ENCODE results near the gene SLX4IP.

SLX4IP gene

DNA sequence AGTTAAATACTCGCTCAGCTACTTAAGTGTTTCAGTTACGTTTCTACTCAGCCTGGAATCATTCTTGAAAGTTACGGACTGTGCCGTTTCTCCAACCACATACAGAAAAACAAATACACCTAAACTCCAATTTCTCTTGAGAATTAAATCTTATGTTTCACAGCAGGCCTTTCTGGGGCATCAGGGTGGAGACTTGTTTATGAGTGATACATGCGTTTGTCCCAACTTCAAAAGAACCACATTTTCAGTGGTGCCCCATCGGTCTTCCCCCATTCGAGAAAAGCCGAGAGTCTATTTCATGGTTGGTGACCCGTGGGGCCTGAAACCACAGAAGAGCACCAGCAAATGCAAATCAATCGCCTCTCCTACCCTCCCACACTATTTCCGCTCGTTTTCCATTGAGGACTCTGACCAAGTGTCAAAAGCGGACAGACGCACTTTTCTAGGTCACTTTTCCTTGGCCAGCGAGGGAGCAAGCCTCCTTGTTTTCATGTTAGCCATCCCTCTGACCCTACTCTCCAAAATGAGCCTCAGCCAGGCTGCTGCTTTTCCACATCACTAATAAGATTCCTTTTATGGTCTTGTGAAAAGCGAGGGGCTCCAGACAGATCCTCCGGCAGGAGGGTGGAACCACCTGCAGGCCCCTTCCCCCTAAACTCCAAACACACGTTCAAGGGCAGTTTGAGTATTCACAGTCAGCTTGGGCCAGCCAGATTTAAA lies 235.6 kb downstream of the SLX4IP start:
- DNase-seq: no peak

- DNase-seq: no peak
Observed at GRCh38 chr20:10671221-10671918, 236.3 kb downstream of the SLX4IP start.

- no peak for DNase-seq
Observed at GRCh38 chr20:10671919-10672623, 237.0 kb downstream of the SLX4IP start.

GRCh38 chr20:10672624-10673127 lies 237.6 kb downstream of the SLX4IP start:
- no peak for DNase-seq

DNA sequence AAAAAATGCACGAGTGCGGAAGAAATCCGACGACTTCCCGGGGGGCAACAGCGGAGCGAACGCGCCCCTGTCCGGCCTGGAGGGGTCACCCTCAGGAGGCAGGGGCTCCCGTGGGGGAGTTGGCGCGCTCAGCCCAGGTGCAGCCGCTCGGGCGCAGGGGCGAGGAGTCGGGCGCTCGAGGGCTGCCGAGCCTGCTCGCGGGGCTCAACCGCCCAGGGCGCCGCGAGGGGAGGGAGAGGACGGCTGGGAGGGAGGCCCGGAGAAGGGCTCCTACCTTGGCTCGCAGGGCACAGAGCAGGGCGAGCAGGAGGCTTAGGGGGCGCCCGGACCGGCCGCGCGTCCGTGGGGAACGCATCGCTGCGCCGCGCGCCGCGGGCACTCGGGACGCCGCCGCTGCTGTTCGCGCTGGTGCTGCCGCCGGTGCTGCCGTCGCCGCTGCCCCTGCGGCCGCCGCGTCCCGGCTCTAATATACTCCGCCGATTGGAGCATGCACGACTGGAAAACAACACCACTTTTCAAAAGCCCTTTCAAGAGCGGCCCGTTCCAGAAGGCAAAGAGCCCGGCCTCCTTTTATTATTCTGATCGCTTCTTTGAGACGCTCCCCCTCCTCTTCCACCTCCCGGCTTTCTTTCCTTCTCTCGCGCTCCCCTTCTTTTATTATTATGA lies 238.2 kb downstream of the SLX4IP start:
- DNase-seq: no peak

DNA sequence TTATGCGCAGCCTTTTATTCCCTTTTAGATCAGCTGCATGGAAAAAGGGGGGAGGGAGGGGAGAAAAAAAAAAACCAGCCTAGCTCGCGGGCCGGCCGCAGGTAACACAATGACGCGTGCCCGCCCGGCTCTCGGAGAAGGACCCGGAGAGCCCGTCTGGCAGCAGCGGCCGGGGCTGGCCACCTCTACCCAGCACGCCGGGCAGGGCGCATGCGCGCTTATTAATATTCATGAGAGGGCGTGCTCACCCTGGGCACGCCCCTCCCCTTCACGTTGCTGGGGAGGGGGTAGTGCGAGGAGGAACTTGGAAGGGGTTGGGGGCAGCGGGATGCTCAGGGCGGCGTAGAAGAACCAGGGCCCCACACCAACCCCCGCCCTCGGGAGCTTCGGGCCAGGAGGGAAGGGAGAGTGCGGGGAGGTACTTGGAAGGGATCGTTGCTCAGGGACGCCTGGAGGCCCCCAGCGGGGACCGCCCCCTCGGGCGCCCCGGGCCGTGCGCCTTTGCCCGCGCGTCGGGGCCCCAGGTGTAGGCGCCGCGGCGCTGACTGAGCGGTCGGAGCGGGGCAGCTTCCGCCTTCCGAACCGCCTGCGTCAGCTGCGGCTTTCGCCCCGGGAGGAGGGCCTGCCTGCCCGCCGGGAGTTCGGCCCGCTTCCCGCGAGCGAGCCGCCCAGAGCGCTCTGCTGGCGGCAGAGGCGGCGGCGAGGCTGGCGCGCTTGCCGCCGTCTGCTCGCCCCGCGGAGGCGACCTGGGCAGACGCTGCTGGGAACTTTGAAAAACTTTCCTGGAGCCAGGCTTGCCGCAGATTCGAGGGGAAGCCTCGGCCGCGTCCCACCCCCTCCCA lies 239.0 kb downstream of the SLX4IP start, which contains the start of gene JAG1:
Gene JAG1, minus strand, starts transcription at position 158 of the 842 bp plus-strand sequence. CDS start 469 bp downstream, outside the sequence.
- peak; percentile 61 for DNase-seq

DNA sequence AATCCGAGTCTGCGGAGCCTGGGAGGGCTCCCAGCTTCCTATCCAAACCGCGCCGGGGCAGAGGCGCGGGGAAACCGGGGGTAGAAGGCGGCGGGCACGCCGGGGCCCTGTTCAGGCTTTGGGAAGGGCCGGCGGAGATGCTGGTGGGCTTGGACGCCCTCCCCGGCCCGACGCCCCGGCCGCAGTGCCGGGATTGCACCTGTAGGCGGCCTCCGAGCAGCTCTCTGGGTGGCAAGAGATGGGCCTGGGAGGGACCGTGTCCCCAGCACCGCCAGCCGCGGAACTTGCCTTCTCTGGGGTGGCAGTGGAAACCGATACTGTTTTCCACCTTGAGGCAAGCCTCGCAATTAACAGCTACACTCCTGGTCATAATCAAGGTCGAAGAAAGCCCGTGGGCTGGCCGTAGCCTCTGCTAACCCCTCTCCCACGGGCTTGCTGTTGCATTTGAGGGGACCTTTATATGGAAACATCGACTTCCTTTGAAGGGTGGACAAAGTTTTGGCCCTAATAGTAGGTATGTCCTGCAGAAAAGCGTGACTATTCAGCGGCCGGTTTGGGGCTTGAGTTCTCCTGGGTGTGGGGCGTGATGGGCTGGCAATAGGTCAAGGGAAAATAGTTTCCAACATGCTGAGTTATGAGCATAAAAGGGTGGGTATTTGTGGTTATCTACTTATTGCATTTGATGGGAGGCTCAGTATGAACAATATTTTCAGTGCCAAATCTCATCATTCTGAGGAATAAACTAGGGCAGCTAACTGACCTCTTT lies 239.8 kb downstream of the SLX4IP start:
- DNase-seq: no peak

- DNase-seq: no peak
Observed at GRCh38 chr20:10675450-10675848, 240.3 kb downstream of the SLX4IP start.

DNA sequence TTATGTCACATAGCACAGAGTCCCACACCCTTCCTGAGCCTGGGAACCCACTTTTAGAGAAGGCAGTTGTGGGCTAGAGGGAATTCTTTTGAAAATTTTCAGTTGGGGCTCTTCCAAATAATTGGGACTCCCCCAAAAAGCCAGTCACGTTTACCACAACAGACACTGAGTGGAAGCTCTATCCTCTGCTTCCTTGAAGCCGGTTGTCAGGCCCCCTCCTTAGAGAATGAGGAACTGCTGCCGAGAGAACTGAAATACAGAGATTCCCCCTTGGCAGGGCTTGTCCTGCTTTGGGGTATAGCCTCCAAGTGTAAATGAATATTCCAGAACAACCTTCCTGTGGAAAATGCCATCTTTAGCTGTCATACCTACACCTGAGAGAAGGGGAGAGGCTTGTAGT lies 241.4 kb downstream of the SLX4IP start:
- DNase-seq: no peak
